ENCODE results near the gene CYP2A6.
"Not testable (repeated sequence)": the region's sequence is repeated elsewhere in the genome, so short reads cannot be mapped to it uniquely, and the experiment has no call there.

Gene CYP2A6, protein sequence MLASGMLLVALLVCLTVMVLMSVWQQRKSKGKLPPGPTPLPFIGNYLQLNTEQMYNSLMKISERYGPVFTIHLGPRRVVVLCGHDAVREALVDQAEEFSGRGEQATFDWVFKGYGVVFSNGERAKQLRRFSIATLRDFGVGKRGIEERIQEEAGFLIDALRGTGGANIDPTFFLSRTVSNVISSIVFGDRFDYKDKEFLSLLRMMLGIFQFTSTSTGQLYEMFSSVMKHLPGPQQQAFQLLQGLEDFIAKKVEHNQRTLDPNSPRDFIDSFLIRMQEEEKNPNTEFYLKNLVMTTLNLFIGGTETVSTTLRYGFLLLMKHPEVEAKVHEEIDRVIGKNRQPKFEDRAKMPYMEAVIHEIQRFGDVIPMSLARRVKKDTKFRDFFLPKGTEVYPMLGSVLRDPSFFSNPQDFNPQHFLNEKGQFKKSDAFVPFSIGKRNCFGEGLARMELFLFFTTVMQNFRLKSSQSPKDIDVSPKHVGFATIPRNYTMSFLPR

DNA sequence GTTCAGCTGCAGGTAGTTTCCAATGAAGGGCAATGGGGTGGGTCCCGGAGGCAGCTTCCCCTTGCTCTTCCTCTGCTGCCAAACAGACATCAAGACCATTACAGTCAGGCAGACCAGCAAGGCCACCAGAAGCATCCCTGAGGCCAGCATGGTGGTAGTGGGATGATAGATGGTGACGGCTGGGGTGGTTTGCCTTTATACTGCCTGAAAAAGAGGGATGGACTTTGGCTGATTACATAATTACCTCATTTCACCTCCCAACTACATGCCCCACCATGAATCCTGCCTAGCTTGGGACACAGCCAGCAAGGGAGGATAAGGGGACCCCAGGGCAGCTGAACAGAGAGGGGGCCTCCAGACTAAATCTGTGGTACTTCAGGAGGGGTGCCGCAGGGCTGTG, at the start of gene CYP2A6:
Gene CYP2A6 (minus strand): TSS at position 171 of the 400 bp plus-strand sequence. CDS start 21 bp downstream, at position 150.
- ATAC-seq (replicated peaks; ENCODE audit: extremely low read depth, poor library complexity, severe bottlenecking); H3K9me3 Mint-ChIP-seq; DNase-seq (ENCODE audit: low spot score in 2 of 2): not testable (repeated sequence)
- Mint-ChIP-seq H3K36me3 (ENCODE audit: insufficient read depth) (peaks cover 27% of the 10 kb centered on the region), H3K4me1 (peaks cover 30% of the 10 kb centered on the region), H3K27me3 (peaks cover 46% of the 10 kb centered on the region), H3K4me3 (peak within 1 kb of the TSS; percentile 62), H3K27ac (ENCODE audit: low read depth) (peak within 1 kb of the TSS; percentile 93)

DNA sequence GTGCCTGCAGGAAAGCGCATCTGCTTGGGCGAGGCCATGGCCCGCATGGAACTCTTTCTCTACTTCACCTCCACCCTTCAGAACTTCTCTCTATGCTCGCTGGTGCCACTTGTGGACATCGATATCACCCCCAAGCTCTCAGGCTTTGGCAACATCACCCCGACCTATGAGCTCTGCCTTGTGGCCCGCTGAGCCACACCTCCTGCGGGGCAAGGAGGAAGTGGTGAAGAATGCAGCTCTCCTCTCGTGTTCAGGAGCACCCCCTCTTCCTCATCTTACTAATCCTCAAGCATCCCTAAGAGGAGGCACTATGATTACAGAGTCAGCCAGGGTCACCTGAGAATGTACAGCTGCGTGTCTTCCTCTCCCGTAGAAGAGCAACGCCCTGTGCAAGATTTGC, 49.7 kb upstream of the CYP2A6 start:
- H3K36me3 Mint-ChIP-seq (ENCODE audit: insufficient read depth); H3K27ac Mint-ChIP-seq (ENCODE audit: low read depth); H3K9me3 Mint-ChIP-seq: not testable (repeated sequence)
- DNase-seq (ENCODE audit: low spot score in 2 of 2) (peak in 1 of 2 donors; percentile 16), ATAC-seq (replicated peaks; ENCODE audit: extremely low read depth, poor library complexity, severe bottlenecking) (peak; percentile 75)
- Mint-ChIP-seq H3K4me1 (peaks cover 18% of the 10 kb centered on the region), H3K4me3 (peak overlapping the region; percentile 48), H3K27me3 (peaks cover 39% of the 10 kb centered on the region)

DNA sequence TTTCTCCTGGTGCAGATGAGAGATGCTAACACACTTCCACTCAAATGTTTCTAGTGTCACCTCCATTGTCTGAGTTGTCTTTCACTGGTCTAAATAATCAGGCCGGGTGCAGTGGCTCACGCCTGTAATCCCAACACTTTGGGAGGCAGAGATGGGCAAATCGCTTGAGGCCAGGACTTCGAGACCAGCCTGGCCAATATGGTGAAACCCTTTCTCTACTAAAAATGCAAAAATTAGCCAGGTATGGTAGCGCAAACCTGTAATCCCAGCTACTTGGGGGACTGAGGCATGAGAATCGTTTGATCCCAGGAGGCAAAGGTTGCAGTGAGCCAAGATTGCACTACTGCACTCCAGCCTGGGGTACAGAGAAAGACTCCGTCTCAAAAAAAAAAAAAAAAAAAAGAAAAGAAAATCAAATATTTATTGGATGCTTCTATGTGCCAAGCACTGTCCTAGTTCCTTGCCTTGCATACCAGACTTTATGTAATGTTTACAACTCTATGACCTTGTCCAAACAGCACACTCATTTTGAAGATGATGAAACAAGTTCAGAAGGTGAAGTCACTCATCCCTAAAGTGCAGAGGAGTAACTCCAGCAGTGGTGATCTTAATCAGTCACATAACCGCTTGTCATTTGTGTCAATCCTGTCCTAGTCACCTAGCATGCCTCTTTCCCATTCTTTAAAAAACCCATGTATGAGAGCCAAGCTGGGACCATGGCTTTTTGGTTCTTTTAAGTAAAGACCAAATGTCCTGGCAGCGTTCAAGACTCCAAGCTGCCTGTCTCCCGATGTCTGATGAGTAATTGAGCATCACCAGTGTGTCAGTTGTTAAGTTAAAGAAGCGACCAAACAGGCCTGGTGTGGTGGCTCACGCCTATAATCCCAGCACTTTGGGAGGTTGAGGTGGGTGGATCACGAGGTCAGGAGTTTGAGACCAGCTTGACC, 46.9 kb upstream of the CYP2A6 start:
- not testable (repeated sequence) for H3K27ac Mint-ChIP-seq (ENCODE audit: low read depth); DNase-seq (ENCODE audit: low spot score in 2 of 2); H3K36me3 Mint-ChIP-seq (ENCODE audit: insufficient read depth); H3K9me3 Mint-ChIP-seq; H3K4me3 Mint-ChIP-seq; ATAC-seq (replicated peaks; ENCODE audit: extremely low read depth, poor library complexity, severe bottlenecking)
- Mint-ChIP-seq H3K4me1 (peaks cover 18% of the 10 kb centered on the region), H3K27me3 (peaks cover 56% of the 10 kb centered on the region)

DNA sequence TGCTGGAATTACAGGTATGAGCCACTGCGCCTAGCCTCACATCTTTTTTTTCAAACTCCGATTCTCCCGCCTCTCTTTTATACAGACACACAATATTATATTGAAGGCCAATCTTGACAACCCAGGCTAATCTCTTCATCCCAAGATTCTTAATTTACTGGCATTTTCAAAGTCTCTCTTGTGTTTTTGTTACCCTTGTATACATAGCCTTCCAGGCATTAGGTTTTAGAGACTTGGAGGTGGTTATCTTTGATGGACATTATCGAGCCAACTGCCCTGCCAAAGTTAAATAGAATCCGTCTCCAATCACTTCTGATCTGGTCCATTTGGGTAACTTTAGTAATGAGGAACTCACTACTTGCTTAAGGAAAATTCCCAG, 46.2 kb upstream of the CYP2A6 start:
- peaks cover 55% of the 10 kb centered on the region for H3K27me3 Mint-ChIP-seq
- no peak overlapping the region for H3K27ac Mint-ChIP-seq (ENCODE audit: low read depth)

DNA sequence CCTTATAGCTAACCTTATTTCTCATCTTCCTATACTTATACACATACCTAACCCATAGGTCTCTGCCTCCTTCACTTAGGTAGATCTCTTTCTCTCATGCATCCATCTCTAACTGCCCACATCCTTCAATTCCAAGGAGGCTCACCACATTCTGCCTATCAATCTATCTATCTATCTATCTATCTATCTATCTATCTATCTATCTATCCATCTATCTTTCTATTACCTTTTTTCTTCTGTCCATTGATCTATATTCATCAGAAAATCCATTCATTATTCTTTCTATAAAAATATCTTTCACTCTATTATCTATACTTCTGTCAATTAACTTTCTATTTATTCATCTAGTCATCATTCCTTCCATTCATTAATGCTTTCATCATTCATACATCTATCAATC, 42.9 kb upstream of the CYP2A6 start:
- DNase-seq (ENCODE audit: low spot score in 2 of 2): no peak
- Mint-ChIP-seq H3K4me1 (no peaks in the 10 kb centered on the region), H3K36me3 (ENCODE audit: insufficient read depth) (peaks cover 3% of the 10 kb centered on the region), H3K4me3 (no peak overlapping the region), H3K27me3 (peaks cover 65% of the 10 kb centered on the region), H3K27ac (ENCODE audit: low read depth) (no peak overlapping the region), H3K9me3 (no peaks in the 10 kb centered on the region)
- ATAC-seq (replicated peaks; ENCODE audit: extremely low read depth, poor library complexity, severe bottlenecking): no peak

More for the DNA sequence above, 46.2 kb upstream of the CYP2A6 start:
- H3K4me1 Mint-ChIP-seq: peaks cover 18% of the 10 kb centered on the region
- no peak overlapping the region for H3K4me3 Mint-ChIP-seq
- H3K9me3 Mint-ChIP-seq: no peaks in the 10 kb centered on the region
- H3K36me3 Mint-ChIP-seq (ENCODE audit: insufficient read depth): peaks cover 3% of the 10 kb centered on the region
- no peak for ATAC-seq (replicated peaks; ENCODE audit: extremely low read depth, poor library complexity, severe bottlenecking)
- DNase-seq (ENCODE audit: low spot score in 2 of 2): no peak

DNA sequence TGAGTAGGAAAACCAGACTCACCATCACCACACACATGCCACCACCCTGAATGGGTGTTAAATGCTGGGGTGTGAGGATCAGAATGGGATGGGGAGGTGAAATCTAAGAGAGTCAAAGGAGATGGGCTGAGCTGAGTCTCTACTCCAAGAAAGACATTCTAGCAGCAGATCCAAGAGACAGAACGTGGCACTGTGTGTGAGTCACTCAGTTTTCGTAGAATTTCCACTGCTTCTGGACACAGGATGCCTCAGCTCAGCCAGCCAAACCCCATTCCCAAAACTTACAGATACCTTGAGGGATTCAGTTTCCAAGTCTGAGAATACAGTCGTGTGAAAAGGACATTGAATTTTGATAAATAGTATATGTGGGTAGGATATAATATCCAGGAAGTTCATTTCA, 39.1 kb upstream of the CYP2A6 start:
- no peak for DNase-seq (ENCODE audit: low spot score in 2 of 2)
- no peaks in the 10 kb centered on the region for H3K9me3 Mint-ChIP-seq
- no peaks in the 10 kb centered on the region for H3K4me1 Mint-ChIP-seq
- H3K36me3 Mint-ChIP-seq (ENCODE audit: insufficient read depth): peaks cover 3% of the 10 kb centered on the region
- no peak for ATAC-seq (replicated peaks; ENCODE audit: extremely low read depth, poor library complexity, severe bottlenecking)
- H3K27ac Mint-ChIP-seq (ENCODE audit: low read depth): no peak overlapping the region
- H3K4me3 Mint-ChIP-seq: no peak overlapping the region
- H3K27me3 Mint-ChIP-seq: peaks cover 43% of the 10 kb centered on the region

DNA sequence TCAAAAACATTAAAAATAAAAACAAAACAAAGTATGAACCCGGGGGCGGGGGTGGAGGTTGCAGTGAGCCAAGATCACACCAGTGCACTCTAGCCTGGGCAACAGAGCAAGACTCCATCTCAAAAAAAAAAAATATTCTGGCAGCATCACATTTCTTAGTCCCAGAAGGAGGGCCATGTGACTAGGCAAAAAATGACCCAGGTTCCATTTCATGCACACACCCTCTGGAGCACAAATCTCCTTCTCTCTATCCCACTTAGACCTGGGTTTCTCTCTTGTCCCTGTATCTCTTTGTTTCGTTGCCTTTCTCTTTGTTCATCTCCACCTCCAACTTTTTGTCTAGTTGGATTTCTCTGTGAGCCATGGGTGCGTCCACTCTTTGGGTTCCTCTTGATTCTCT, 37.9 kb upstream of the CYP2A6 start:
- no peaks in the 10 kb centered on the region for H3K4me1 Mint-ChIP-seq
- H3K27ac Mint-ChIP-seq (ENCODE audit: low read depth): no peak overlapping the region
- no peak overlapping the region for H3K4me3 Mint-ChIP-seq
- DNase-seq (ENCODE audit: low spot score in 2 of 2) (no peak), ATAC-seq (replicated peaks; ENCODE audit: extremely low read depth, poor library complexity, severe bottlenecking) (no peak)
- peaks cover 32% of the 10 kb centered on the region for H3K27me3 Mint-ChIP-seq
- H3K36me3 Mint-ChIP-seq (ENCODE audit: insufficient read depth): no peaks in the 10 kb centered on the region
- H3K9me3 Mint-ChIP-seq: no peaks in the 10 kb centered on the region

DNA sequence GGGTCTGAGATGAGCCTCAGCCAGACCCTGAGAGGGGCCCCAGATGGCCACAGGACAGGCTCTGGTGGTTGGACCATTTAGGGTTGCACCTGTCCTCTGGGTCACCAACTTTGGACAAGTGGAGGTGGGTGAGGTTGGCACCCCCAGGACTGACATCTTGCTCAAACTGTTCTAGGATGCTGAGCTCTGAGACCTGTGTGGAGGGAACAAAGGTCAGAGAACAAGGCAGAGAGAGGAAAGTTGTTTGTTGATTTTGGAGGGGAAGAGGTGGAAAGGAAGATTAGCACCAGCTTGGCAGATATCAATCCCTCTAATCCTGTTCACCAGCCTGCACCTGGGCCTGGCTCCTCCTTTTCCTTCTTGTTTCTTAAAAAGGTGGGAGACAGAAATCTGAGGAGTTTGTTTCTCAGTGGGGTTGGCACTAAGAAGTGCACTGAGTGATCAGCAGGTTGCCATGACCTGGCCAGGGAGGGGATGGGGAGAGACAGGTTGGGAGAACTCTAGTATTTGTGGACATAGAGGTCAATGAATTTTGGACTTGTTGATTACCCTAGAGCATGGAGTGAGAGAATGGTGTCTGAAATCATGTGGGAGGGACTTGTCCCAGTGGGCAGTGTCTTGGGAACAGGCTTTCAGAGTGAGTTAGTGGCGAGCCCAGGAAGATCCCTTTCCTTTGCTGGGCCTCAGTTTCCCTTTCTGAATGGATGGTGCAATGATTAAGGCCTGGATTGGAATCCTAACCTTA, 34.1 kb upstream of the CYP2A6 start:
- H3K9me3 Mint-ChIP-seq; H3K27ac Mint-ChIP-seq (ENCODE audit: low read depth); H3K36me3 Mint-ChIP-seq (ENCODE audit: insufficient read depth); H3K4me1 Mint-ChIP-seq; H3K4me3 Mint-ChIP-seq; ATAC-seq (replicated peaks; ENCODE audit: extremely low read depth, poor library complexity, severe bottlenecking); DNase-seq (ENCODE audit: low spot score in 2 of 2): not testable (repeated sequence)
- peaks cover 42% of the 10 kb centered on the region for H3K27me3 Mint-ChIP-seq

DNA sequence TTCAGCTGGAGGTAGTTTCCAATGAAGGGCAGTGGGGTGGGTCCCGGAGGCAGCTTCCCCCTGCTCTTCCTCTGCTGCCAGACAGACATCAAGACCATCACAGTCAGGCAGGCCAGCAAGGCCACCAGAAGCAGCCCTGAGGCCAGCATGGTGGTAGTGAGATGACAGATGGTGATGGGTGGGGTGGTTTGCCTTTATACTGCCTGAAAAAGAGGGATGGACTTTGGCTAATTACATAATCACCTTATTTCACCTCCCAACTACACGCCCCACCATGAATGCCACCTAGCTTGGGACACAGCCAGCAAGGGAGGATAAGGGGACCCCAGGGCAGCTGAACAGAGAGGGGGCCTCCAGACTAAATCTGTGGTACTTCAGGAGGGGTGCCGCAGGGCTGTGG, 31.8 kb upstream of the CYP2A6 start, which contains the start of gene CYP2A7:
Gene CYP2A7 (minus strand): TSS at position 170 of the 400 bp plus-strand sequence. CDS start 21 bp downstream, at position 149.
- not testable (repeated sequence) for DNase-seq (ENCODE audit: low spot score in 2 of 2); H3K4me1 Mint-ChIP-seq; H3K4me3 Mint-ChIP-seq; ATAC-seq (replicated peaks; ENCODE audit: extremely low read depth, poor library complexity, severe bottlenecking); H3K36me3 Mint-ChIP-seq (ENCODE audit: insufficient read depth); H3K9me3 Mint-ChIP-seq
- peaks cover 55% of the 10 kb centered on the region for H3K27me3 Mint-ChIP-seq
- peak within 1 kb of the TSS; percentile 38 for H3K27ac Mint-ChIP-seq (ENCODE audit: low read depth)

DNA sequence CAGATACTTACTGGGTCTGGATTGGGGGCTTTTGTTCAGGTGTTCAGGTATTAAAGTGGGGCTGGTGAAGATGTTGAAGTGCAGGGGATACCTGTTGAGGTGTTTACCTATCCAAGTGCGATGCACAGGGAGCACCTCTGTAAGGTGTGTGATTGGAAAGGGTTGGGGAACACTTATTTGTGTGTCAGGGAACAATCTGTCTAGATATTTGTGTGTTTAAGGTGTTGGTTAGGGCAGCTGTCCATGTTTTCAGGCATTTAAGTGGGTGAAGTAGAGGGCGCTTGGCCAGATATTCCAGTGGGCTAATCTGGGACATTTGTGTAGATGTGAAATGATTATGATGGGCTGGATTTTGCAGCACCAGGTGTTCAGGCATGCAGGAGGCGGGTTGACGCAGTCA, 29.1 kb upstream of the CYP2A6 start:
- not testable (repeated sequence) for DNase-seq (ENCODE audit: low spot score in 2 of 2); H3K4me3 Mint-ChIP-seq; H3K9me3 Mint-ChIP-seq; ATAC-seq (replicated peaks; ENCODE audit: extremely low read depth, poor library complexity, severe bottlenecking); H3K36me3 Mint-ChIP-seq (ENCODE audit: insufficient read depth); H3K27ac Mint-ChIP-seq (ENCODE audit: low read depth)
- Mint-ChIP-seq H3K27me3 (peaks cover 67% of the 10 kb centered on the region), H3K4me1 (peaks cover 14% of the 10 kb centered on the region)

DNA sequence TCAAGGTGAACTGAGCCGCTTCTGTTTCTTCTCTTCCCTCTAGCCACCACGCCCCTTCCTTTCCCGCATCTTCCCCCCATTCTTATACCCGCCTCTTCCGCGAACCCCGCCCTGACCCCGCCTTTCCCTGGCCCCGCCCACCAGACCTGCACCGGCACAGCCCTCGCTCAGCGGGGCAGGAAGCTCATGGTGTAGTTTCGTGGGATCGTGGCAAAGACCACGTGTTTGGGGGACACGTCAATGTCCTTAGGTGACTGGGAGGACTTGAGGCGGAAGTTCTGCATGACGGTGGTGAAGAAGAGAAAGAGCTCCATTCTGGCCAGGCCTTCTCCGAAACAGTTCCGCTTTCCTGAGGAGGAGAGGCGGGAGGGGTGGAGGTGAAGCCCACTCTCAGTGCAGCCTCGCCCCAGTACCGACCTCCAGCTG, 25.3 kb upstream of the CYP2A6 start:
- ATAC-seq (replicated peaks; ENCODE audit: extremely low read depth, poor library complexity, severe bottlenecking) (peak; percentile 91), DNase-seq (ENCODE audit: low spot score in 2 of 2) (peak; percentile 67 to 83)
- H3K9me3 Mint-ChIP-seq; H3K36me3 Mint-ChIP-seq (ENCODE audit: insufficient read depth); H3K4me1 Mint-ChIP-seq: not testable (repeated sequence)
- peaks cover 77% of the 10 kb centered on the region for H3K27me3 Mint-ChIP-seq
- H3K4me3 Mint-ChIP-seq: peak overlapping the region; percentile 68
- H3K27ac Mint-ChIP-seq (ENCODE audit: low read depth): peak overlapping the region; percentile 58

DNA sequence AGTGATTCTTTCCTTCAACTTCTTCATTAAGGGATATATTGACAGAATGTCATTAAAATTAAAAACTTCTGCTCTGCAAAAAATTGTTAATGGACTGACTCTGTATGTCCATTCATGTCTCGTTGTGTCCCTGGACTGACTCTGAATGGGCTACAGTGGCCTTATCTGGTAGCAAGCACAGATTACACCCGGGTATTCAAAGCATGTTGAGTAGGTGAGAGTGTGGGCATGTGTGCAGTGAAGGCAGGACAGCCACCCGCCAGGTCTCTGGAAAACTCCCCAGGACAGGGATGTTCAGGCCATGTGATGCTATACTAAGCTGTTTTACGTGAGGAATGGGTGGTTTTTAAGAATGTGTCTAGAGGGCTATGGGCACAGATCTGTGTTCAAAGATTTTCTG, 24.6 kb upstream of the CYP2A6 start:
- peak; percentile 10 for ATAC-seq (replicated peaks; ENCODE audit: extremely low read depth, poor library complexity, severe bottlenecking)
- Mint-ChIP-seq H3K27me3 (peaks cover 77% of the 10 kb centered on the region), H3K4me3 (peak overlapping the region; percentile 68), H3K27ac (ENCODE audit: low read depth) (peak overlapping the region; percentile 58)
- DNase-seq (ENCODE audit: low spot score in 2 of 2); H3K9me3 Mint-ChIP-seq; H3K36me3 Mint-ChIP-seq (ENCODE audit: insufficient read depth); H3K4me1 Mint-ChIP-seq: not testable (repeated sequence)
